Jurkat, Clone E6-1 (cell line): Measurements from ENCODE around the gene TNK1.

ENCODE experiments used
- DNase-seq: peaks from one replicate; pipeline ENCODE4 v3.0.0-alpha.2; 2011; ENCODE audit warnings: low read depth, low spot score
- H3K4me3 ChIP-seq: 2 replicates; pipeline ENCODE4 v1.5.1; 2011; ENCODE audit warnings: mild to moderate bottlenecking, low read length, control low read depth, moderate library complexity

Gene TNK1

GRCh38 chr17:7406235-7406825 is 25.4 kb downstream of the TNK1 start:
- no peak overlapping the region for H3K4me3 ChIP-seq

GRCh38 chr17:7407082-7407481 is 26.2 kb downstream of the TNK1 start:
- no peak for DNase-seq
- H3K4me3 ChIP-seq = no peak overlapping the region

More at GRCh38 chr17:7406235-7406825, 25.4 kb downstream of the TNK1 start:
- no peak for DNase-seq

GRCh38 chr17:7407485-7408251 is 26.8 kb downstream of the TNK1 start, which contains the start of gene NLGN2:
NLGN2 (plus strand) TSS chr17:7407845; CDS start chr17:7408256, 411 bp downstream.
- no peak for DNase-seq
- H3K4me3 ChIP-seq = no peak within 1 kb of the TSS

GRCh38 chr17:7408252-7408727 is 27.4 kb downstream of the TNK1 start:
- no peak for DNase-seq
- no peak overlapping the region for H3K4me3 ChIP-seq

GRCh38 chr17:7408863-7409262 is 28.0 kb downstream of the TNK1 start:
- no peak overlapping the region for H3K4me3 ChIP-seq

GRCh38 chr17:7409716-7410115 is 28.8 kb downstream of the TNK1 start:
- no peak for DNase-seq
- H3K4me3 ChIP-seq = no peak overlapping the region

More at GRCh38 chr17:7408863-7409262, 28.0 kb downstream of the TNK1 start:
- no peak for DNase-seq

- H3K4me3 ChIP-seq = no peak overlapping the region
- DNase-seq = no peak
These were observed 29.9 kb downstream of the TNK1 start for GRCh38 chr17:7410634-7411426.

GRCh38 chr17:7411427-7411750 is 30.5 kb downstream of the TNK1 start:
- DNase-seq = no peak
- H3K4me3 ChIP-seq = no peak overlapping the region

GRCh38 chr17:7413346-7413985 is 32.6 kb downstream of the TNK1 start:
- DNase-seq = no peak
- no peak overlapping the region for H3K4me3 ChIP-seq

GRCh38 chr17:7414837-7415236 is 33.9 kb downstream of the TNK1 start:
- no peak overlapping the region for H3K4me3 ChIP-seq
- DNase-seq = no peak

GRCh38 chr17:7415784-7416183 is 34.9 kb downstream of the TNK1 start:
- no peak for DNase-seq
- no peak overlapping the region for H3K4me3 ChIP-seq

- H3K4me3 ChIP-seq = no peak overlapping the region
- DNase-seq = no peak
These were observed 35.4 kb downstream of the TNK1 start for GRCh38 chr17:7416323-7416722.

- no peak overlapping the region for H3K4me3 ChIP-seq
These were observed 36.3 kb downstream of the TNK1 start for GRCh38 chr17:7417056-7417655.

GRCh38 chr17:7418472-7419152 is 37.7 kb downstream of the TNK1 start:
- no peak for DNase-seq
- H3K4me3 ChIP-seq = no peak overlapping the region

More at GRCh38 chr17:7417056-7417655, 36.3 kb downstream of the TNK1 start:
- no peak for DNase-seq

- no peak within 1 kb of the TSS for H3K4me3 ChIP-seq
- DNase-seq = no peak
These were observed 39.1 kb downstream of the TNK1 start, which contains the start of gene SPEM1 for GRCh38 chr17:7419819-7420610. SPEM1 (plus strand) TSS chr17:7420324; CDS start chr17:7420385, 61 bp downstream.

GRCh38 chr17:7421186-7421585 is 40.3 kb downstream of the TNK1 start:
- no peak overlapping the region for H3K4me3 ChIP-seq
- DNase-seq = no peak

- no peak for DNase-seq
- H3K4me3 ChIP-seq = no peak overlapping the region
These were observed 42.8 kb downstream of the TNK1 start for GRCh38 chr17:7423679-7424078.

- no peak within 1 kb of the TSS for H3K4me3 ChIP-seq
- DNase-seq = no peak
These were observed 44.4 kb downstream of the TNK1 start, which contains the start of gene SPEM2 for GRCh38 chr17:7425316-7425715. SPEM2 (plus strand) TSS chr17:7425616; CDS start chr17:7425689, 73 bp downstream.
